Activated CD4-positive, alpha-beta T cell treated with anti-CD3 and anti-CD28 coated beads for 4 hours (primary cell): Measurements from ENCODE around the gene RPL36AL.
A peak's percentile ranks its signal among the peaks of the same experiment; 100 is the strongest.
"Not testable (repeated sequence)": the region's sequence is repeated elsewhere in the genome, so short reads cannot be mapped to it uniquely, and the experiment has no call there.

Source experiments
- DNase-seq, 2 donors: peaks; one replicate each; pipeline ENCODE4 v3.0.0-alpha.2; 2020

The RPL36AL gene

GRCh38 chr14:49619273-49619672 is 1.2 kb downstream of the RPL36AL start:
- DNase-seq, result not testable (repeated sequence)

DNA sequence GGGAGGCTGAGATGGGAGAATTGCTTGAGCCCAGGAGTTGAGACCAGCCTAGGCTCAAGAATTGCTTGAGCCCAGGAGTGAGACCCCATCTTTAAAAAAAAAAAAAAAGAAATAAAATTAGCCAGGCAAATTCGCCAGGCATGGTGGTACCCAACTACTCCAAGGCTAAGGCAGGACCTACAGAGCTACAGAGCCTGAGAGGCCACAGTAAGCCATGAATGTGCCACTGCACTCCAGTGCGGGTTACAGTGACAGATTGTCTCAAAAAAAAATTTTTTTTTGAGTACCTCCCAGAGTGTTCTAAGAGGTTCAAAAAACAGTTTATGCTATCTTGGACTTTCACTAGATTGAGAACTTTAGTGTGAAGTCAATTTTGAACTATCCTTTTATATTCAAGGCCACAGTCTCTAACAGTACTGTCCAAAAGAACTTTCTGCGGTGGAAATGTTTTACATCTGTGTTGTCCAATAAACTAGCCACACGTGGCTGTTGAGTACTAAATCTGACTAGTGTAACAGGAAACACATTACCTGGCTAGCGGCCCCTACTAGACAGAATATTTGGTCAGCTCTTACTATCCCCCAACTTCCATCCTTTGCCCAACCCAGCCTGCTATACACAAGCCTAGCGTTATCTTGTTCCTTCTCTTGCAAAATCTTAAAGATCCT is 2.4 kb downstream of the RPL36AL start:
- DNase-seq, result no peak

GRCh38 chr14:49615776-49616175 is 4.7 kb downstream of the RPL36AL start:
- DNase-seq, result no peak

DNA sequence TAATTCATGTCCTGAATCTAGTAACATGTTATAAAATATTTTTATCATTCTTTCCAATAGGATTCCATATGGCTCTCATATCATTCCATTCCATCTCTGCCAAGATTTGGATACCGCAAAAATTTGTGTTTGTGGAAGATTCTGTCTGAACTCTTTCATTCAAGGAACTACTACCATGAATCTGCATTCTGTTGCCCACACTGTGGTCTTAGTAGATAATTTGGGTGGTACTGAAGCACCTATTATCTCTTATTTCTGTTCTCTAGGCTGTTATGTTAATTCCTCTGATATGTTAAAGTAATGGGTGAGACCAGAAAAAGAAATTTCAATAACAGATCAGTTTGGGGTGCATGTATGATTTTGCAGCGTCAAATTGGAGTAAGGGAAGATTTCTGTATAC is 6.2 kb downstream of the RPL36AL start:
- DNase-seq, result no peak

- no peak for DNase-seq
Observed at GRCh38 chr14:49612671-49613070, 7.8 kb downstream of the RPL36AL start.

DNA sequence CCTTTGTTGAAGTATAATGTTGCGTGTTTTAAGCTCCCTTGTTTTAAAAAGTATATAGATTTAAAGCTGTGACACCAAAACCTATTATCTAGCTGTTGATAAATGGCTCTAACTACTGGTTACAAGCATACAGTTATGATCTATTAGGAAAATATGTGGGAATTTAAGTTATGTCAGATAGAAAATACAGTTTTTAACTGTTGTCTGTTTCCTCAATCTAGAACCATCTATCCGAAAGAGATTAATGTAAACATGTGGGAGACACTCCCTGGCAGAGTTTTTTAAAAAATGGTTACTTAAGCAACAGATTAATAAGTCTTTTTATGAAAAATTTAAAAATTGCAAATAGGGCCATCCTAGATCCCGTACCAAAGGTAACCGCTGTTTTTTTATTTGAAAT is 8.2 kb downstream of the RPL36AL start:
- DNase-seq, result no peak

DNA sequence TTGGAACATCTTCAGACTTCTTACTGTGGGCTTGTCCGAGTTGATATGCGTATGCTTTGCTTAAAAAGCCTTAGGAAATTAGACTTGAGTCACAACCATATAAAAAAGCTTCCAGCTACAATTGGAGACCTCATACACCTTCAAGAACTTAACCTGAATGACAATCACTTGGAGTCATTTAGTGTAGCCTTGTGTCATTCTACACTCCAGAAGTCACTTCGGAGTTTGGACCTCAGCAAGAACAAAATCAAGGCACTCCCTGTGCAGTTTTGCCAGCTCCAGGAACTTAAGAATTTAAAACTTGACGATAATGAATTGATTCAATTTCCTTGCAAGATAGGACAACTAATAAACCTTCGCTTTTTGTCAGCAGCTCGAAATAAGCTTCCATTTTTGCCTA is 12.8 kb downstream of the RPL36AL start:
- DNase-seq, result no peak

DNA sequence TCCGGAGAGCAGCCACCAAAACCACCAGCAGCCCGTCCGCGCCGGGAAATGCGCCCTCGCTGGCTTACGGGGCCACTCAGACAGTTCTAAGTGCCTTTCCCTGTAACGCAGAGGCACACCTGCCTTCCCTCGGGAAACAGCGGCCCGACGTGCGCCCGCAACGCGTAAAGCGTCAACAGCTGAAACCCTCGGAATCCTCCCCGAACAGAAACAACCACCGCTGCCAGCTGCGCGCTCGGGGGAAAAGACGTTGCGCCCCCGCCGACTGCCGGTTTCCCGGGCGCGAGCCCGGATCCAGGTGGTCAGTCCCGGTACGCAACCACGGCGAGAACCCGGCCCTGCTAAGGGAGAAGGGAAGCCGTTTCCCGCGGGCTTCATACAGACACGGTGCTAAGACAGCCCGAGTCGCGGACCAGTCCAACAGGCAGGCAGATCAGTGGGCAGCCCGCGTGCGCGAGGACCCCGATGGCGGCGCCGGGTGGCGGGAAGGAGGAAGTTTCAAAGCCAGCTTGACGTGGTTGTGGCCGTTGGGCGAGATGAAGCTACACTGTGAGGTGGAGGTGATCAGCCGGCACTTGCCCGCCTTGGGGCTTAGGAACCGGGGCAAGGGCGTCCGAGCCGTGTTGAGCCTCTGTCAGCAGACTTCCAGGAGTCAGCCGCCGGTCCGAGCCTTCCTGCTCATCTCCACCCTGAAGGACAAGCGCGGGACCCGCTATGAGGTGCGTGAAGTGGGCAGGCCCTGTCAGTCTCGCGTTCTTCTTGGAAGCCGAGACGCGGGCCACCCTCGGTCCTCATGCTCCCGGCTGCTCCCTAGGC is 21.7 kb downstream of the RPL36AL start, which contains the start of gene LRR1:
LRR1 (plus strand) TSS at position 456 of the 816 bp plus-strand sequence; CDS start at position 537, 81 bp downstream.
- DNase-seq, result peak; percentile 82 to 83

- DNase-seq, result no peak
Observed at GRCh38 chr14:49598189-49598484, 22.3 kb downstream of the RPL36AL start.

DNA sequence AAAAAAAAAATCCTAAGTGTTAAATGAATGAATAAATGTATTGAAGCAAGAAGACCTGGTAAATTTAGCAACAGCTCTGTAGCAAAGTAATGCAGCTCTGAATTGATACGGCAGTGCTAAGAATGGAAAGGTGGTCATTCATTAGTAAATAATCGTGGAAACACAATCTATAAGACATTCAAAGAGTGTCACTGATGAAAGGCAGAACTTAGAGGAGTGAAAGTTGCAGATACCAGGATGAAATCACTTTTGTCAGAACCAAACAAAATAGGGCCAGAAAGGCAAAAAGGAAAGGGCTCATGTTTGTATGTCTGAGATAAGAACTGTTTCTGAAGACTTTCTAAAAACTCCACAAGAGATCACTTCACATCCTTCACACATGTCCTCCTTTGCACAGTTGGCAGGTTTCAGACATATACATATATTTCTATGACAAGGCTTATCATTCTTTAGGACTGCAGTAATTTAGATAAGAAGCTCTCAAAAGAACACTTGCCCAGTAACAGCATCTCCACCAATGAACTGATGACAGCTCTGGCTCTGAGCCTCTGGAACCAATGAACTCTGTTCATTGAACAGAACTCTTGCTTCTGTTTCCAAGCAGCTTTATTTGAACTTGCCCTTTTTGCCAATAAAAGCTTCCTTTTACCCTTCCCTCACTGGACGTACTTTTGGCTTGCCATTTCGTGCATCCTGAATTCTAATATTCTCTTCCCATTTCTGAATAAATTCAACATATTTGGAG is 25.9 kb downstream of the RPL36AL start:
- DNase-seq, result no peak

GRCh38 chr14:49593016-49593415 is 27.4 kb downstream of the RPL36AL start:
- no peak for DNase-seq

GRCh38 chr14:49589387-49589786 is 31.0 kb downstream of the RPL36AL start:
- DNase-seq, result no peak

- DNase-seq, result peak; percentile 46 to 59
Observed at GRCh38 chr14:49586673-49587460, 33.6 kb downstream of the RPL36AL start.

GRCh38 chr14:49585803-49586672 is 34.4 kb downstream of the RPL36AL start, which contains the start of gene RPS29:
TSS of gene RPS29 (minus strand) at chr14:49586380. CDS start at chr14:49586346, 34 bp downstream.
- peak; percentile 98 for DNase-seq

- peak in 1 of 2 donors; percentile 11 for DNase-seq
Observed at GRCh38 chr14:49584981-49585640, 35.3 kb downstream of the RPL36AL start.

DNA sequence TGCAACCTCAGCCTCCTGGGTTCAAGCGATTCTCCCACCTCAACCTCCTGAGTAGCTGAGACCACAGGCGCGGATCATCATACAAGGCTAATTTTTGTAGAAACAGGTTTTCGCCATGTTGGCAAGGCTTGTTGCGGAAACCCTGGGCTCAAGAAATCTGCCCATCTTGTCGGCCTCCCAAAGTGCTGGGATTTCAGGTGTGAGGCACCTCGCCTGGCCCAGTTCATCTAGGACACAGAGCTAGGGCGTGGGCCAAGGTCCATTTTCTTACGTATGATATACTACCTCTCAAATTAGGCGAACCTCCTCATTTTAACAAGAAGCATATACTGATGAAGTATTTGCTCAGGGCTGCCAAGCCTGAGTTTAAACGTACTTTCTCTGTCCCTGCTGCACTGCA is 36.4 kb downstream of the RPL36AL start:
- no peak for DNase-seq

- DNase-seq, result no peak
Observed at GRCh38 chr14:49583629-49584028, 36.8 kb downstream of the RPL36AL start.

DNA sequence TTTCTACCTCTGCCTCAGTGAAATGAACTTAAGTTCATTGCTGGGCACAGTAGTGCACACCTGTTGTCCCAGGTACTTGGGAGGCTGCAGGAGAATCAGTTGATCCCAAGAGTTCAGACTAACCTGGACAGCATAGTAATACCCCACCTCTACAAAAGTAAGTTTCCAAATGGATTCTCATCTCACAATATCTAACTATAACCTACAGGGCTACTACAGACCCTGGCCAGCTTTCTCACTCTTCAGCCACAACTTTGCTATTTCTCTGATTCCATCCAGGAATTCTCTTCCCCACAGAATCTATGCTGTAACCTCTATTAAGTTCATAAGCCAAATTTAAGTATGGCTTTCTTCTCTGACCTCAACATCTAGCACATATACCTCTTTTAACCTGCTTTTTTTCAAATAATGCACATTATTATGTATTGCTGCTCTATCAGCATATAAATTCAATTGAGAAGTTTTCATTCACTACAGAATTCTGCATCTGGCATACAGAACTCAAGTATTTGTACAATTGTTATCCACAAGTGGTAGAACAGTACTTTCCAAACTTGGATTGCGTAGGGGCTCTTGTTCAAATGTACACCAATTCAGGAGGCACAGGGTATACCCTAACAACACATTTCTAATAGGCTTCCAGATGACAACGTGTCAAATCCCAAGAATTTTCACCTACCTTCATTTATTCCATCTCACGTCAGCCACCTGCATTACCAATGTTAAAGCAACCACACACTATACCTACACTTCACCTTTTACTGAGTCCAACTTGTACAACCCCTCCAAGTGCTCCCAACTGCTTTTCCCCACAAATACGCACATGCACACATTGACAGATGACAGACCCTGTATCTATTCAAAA is 38.1 kb downstream of the RPL36AL start:
- no peak for DNase-seq

DNA sequence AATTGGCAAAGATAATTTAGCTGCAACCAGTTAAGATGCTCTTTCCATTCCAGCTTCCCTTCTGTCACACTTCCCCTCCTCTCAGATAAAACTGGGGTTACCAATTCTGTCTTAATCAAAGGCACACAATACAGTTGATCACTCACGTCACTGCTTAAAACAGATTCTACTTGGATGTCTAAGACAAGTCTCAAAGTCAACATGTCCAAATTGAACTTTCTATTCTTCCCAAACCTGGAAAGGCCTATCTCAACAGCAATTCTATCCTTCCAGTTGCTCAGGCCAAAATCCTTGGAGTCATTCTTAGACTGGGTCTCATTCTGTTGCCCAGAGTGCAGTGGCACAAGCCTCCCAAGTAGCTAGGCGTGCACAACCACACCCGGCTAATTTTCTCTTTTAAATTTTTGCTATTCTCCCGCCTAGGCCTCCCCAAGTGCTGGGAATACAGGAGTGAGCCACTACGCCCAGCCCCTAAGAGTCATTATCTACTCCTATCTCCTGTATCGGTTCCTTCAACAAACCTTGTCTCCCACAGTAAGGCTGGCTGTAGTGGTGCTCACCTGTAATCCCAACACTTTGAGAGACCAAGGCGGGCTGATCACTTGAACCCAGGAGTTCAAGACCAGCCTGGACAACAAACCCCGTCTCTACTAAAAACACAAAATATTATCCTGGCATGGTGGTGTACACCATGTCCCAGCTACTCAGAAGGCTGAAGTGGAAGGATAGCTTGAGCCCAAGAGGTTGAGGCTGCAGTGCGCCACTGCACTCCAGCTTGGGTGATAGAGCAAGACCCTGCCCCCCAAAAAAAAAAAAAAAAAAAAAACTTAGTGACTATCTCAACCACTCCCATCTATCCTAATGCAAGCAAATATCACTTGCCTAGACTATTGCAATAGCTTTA is 39.0 kb downstream of the RPL36AL start:
- DNase-seq, result no peak
